Measurements from ENCODE around the gene SULT6B1.

Gene SULT6B1

GRCh38 chr2:37143974-37144373 lies 44.5 kb downstream of the SULT6B1 start (continued):
- TF ChIP-seq TRIM28 (IDR thresholded peaks at IDR 0.05; ENCODE audit: borderline replicate concordance, low read length) (no peak), MYNN (tag by site-specific recombination; IDR thresholded peaks at IDR 0.05; ENCODE audit: borderline replicate concordance) (no peak), ZNF561 (tag by site-specific recombination; IDR thresholded peaks at IDR 0.05; ENCODE audit: borderline replicate concordance) (no peak)

GRCh38 chr2:37142546-37142945 lies 45.9 kb downstream of the SULT6B1 start:
- Histone ChIP-seq H3K9me3 (ENCODE audit: control insufficient read depth, insufficient read depth, low read depth, low read length) (no peaks in the 10 kb centered on the region), H3K4me3 (ENCODE audit: low read depth, low read length) (no peak overlapping the region), H3K36me3 (ENCODE audit: control insufficient read depth in 2 of 2, insufficient read depth in 1 of 2, low read length in 2 of 2) (peaks cover 80% of the 10 kb centered on the region in 2 experiments), H3K27ac (ENCODE audit: extremely low read depth, low read depth, low read length) (no peak overlapping the region), H3K4me1 (ENCODE audit: control insufficient read depth, insufficient read depth, low read length) (no peaks in the 10 kb centered on the region)
- CTCF ChIA-PET: interaction anchor here (1.0 kb wide), 1 partner anchor 362 kb away, joined by 3 read pairs; no protein-coding TSS in a partner anchor
- POLR2A ChIA-PET: no interaction called here
- TF ChIP-seq ZNF548 (tag by site-specific recombination; IDR thresholded peaks at IDR 0.05): no peak
- no peak for TF ChIP-seq ZNF433 (tag by site-specific recombination; IDR thresholded peaks at IDR 0.05; ENCODE audit: low read depth)
- no peak for TF ChIP-seq ZNF626 (tag by site-specific recombination; IDR thresholded peaks at IDR 0.05)
- TF ChIP-seq ZNF221 (tag by site-specific recombination; IDR thresholded peaks at IDR 0.05; ENCODE audit: borderline replicate concordance): no peak
- no peak for TF ChIP-seq ZNF248 (tag by site-specific recombination; IDR thresholded peaks at IDR 0.05)
- no peak for TF ChIP-seq ZNF426 (tag by site-specific recombination; IDR thresholded peaks at IDR 0.05)
- no peak for TF ChIP-seq ZNF335 (tag by site-specific recombination; conservative IDR thresholded peaks at IDR 0.05)
- TF ChIP-seq ZNF473 (tag by site-specific recombination; IDR thresholded peaks at IDR 0.05): no peak
- TF ChIP-seq ZNF140 (tag by site-specific recombination; IDR thresholded peaks at IDR 0.05): no peak
- no peak for TF ChIP-seq IKZF3 (tag by site-specific recombination; IDR thresholded peaks at IDR 0.05)
- no peak for TF ChIP-seq ZNF223 (tag by site-specific recombination; IDR thresholded peaks at IDR 0.05)
- TF ChIP-seq ZBTB11 (tag by site-specific recombination; conservative IDR thresholded peaks at IDR 0.05; ENCODE audit: low read depth): no peak
- no peak for TF ChIP-seq ZFP37 (tag by site-specific recombination; IDR thresholded peaks at IDR 0.05)
- TF ChIP-seq RBAK (tag by site-specific recombination; IDR thresholded peaks at IDR 0.05): no peak

- no peak overlapping the region for H3K27ac ChIP-seq (ENCODE audit: extremely low read depth, low read depth, low read length)
Measured at GRCh38 chr2:37132914-37133313, 55.6 kb downstream of the SULT6B1 start.

More at GRCh38 chr2:37132914-37133313, 55.6 kb downstream of the SULT6B1 start:
- Histone ChIP-seq H3K4me1 (ENCODE audit: control insufficient read depth, insufficient read depth, low read length) (no peaks in the 10 kb centered on the region), H3K4me3 (ENCODE audit: low read depth, low read length) (no peak overlapping the region), H3K9me3 (ENCODE audit: control insufficient read depth, insufficient read depth, low read depth, low read length) (no peaks in the 10 kb centered on the region), H3K36me3 (ENCODE audit: control insufficient read depth in 2 of 2, insufficient read depth in 1 of 2, low read length in 2 of 2) (peaks cover 49 to 95% of the 10 kb centered on the region in 2 experiments)
- POLR2A ChIA-PET: no interaction called here
- CTCF ChIA-PET: no interaction called here
- no peak for TF ChIP-seq ZNF571 (tag by site-specific recombination; IDR thresholded peaks at IDR 0.05)
- no peak for TF ChIP-seq PBX3 (CRISPR knock-in tag; IDR thresholded peaks at IDR 0.05)
- TF ChIP-seq ZNF24 (tag by site-specific recombination; IDR thresholded peaks at IDR 0.05): no peak
- no peak for TF ChIP-seq KLF17 (tag by site-specific recombination; IDR thresholded peaks at IDR 0.05)
- TF ChIP-seq ZNF777 (tag by site-specific recombination; IDR thresholded peaks at IDR 0.05; ENCODE audit: borderline replicate concordance): no peak
- TF ChIP-seq ZNF670 (tag by site-specific recombination; IDR thresholded peaks at IDR 0.05; ENCODE audit: low read depth): no peak
- no peak for TF ChIP-seq SALL2 (tag by site-specific recombination; IDR thresholded peaks at IDR 0.05; ENCODE audit: borderline replicate concordance)
- no peak for TF ChIP-seq ZNF768 (tag by site-specific recombination; IDR thresholded peaks at IDR 0.05)
- TF ChIP-seq TCF7L2 (IDR thresholded peaks at IDR 0.05; ENCODE audit: borderline replicate concordance, low read depth, low read length): no peak
- no peak for TF ChIP-seq SETDB1 (IDR thresholded peaks at IDR 0.05; ENCODE audit: insufficient read length, low read length)
- no peak for TF ChIP-seq ZNF184 (tag by site-specific recombination; IDR thresholded peaks at IDR 0.05)
- no peak for TF ChIP-seq ZNF155 (tag by site-specific recombination; IDR thresholded peaks at IDR 0.05)
- no peak for TF ChIP-seq ZNF423 (tag by site-specific recombination; IDR thresholded peaks at IDR 0.05)
- TF ChIP-seq ZNF658 (tag by site-specific recombination; IDR thresholded peaks at IDR 0.05): no peak

All from HEK293 (cell line).